Upper lobe of right lung (tissue), 1 donor: ENCODE results near the gene CRHBP. TPM values are rescaled to one million over a fixed set of nuclear protein-coding genes. Genes with fewer than 3 reads are reported as not detected.
"Not testable (repeated sequence)": the region's sequence is repeated elsewhere in the genome, so short reads cannot be mapped to it uniquely, and the experiment has no call there.

ENCODE experiments used
- ATAC-seq: fragments of 200-7000 bp; cut with Tn5 transposase; one replicate; pipeline ENCODE4 v1.9.1; 2020; ENCODE audit warnings: mild to moderate bottlenecking, moderate library complexity
- DNase-seq: peaks from one replicate; pipeline ENCODE4 v3.0.0-alpha.2; 2020
- H3K27ac ChIP-seq: fragments of 200-600 bp; one replicate; pipeline ENCODE4 v1.8.0; 2022
- H3K27me3 ChIP-seq: fragments of 200-600 bp; one replicate; pipeline ENCODE4 v1.8.0; 2022; ENCODE audit warnings: mild to moderate bottlenecking
- H3K36me3 ChIP-seq: fragments of 200-600 bp; one replicate; pipeline ENCODE4 v1.8.0; 2022
- H3K4me1 ChIP-seq: fragments of 200-600 bp; one replicate; pipeline ENCODE4 v1.8.0; 2022
- H3K4me3 ChIP-seq: fragments of 200-600 bp; one replicate; pipeline ENCODE4 v1.8.0; 2022; ENCODE audit warnings: mild to moderate bottlenecking
- H3K9me3 ChIP-seq: fragments of 200-600 bp; one replicate; pipeline ENCODE4 v1.8.0; 2022
- intact Hi-C: fragments of 100-400 bp; cut with DNase I; formaldehyde crosslinking; loops from one replicate; pipeline ENCODE4 v1.11.0; 2022
- total RNA-seq: library from RNA; stranded (reverse); fragmentation: NEBNext Ultra II Directional; extraction: Animal tissue kit (Norgen Biotek cat#: 25700); gene quantifications from one replicate; pipeline ENCODE4 v1.2.1, GENCODE V29; 2021
- TF ChIP-seq, protein P1 (sequence below): fragments of 200-600 bp; IDR thresholded peaks from one replicate; pipeline ENCODE4 v1.8.0; 2022; ENCODE audit warnings: antibody characterized with exemption
- donor health status: DM: no; HTN: yes; CAD: no; lungs with severe emphysema.

Gene CRHBP
- total RNA-seq, 1 donor from 2014 or later: 0.26 TPM

- Histone ChIP-seq H3K27ac (no peak overlapping the region), H3K4me3 (no peak overlapping the region), H3K36me3 (no peaks in the 10 kb centered on the region), H3K9me3 (no peaks in the 10 kb centered on the region), H3K4me1 (no peaks in the 10 kb centered on the region), H3K27me3 (no peaks in the 10 kb centered on the region)
- DNase-seq: no peak
- intact Hi-C loops: no loop called here
- TF ChIP-seq, protein P1, sequence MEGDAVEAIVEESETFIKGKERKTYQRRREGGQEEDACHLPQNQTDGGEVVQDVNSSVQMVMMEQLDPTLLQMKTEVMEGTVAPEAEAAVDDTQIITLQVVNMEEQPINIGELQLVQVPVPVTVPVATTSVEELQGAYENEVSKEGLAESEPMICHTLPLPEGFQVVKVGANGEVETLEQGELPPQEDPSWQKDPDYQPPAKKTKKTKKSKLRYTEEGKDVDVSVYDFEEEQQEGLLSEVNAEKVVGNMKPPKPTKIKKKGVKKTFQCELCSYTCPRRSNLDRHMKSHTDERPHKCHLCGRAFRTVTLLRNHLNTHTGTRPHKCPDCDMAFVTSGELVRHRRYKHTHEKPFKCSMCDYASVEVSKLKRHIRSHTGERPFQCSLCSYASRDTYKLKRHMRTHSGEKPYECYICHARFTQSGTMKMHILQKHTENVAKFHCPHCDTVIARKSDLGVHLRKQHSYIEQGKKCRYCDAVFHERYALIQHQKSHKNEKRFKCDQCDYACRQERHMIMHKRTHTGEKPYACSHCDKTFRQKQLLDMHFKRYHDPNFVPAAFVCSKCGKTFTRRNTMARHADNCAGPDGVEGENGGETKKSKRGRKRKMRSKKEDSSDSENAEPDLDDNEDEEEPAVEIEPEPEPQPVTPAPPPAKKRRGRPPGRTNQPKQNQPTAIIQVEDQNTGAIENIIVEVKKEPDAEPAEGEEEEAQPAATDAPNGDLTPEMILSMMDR: no peak
- no peak for ATAC-seq
Measured at GRCh38 chr5:76994337-76994736, 41.5 kb downstream of the CRHBP start.

DNA sequence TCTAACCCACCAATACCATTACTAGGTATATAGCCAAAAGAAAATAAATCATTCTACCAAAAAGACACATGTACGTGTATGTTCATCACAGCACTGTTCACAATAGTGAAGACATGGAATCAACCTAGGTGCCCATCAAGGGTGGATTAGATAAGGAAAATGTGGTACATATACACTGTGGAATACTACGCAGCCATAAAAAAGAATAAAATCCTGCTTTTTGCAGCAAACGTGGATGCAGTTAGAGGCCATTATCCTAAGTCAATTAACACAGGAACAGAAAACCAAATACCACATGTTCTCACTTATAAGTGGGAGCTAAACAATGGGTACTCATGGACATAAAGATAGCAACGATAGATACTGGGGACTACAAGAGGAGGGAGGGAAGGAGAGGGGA lies 45.4 kb downstream of the CRHBP start:
- ATAC-seq, H3K9me3 ChIP-seq, H3K36me3 ChIP-seq, DNase-seq, H3K4me3 ChIP-seq, H3K27me3 ChIP-seq, H3K4me1 ChIP-seq, intact Hi-C loops, H3K27ac ChIP-seq: not testable (repeated sequence)

DNA sequence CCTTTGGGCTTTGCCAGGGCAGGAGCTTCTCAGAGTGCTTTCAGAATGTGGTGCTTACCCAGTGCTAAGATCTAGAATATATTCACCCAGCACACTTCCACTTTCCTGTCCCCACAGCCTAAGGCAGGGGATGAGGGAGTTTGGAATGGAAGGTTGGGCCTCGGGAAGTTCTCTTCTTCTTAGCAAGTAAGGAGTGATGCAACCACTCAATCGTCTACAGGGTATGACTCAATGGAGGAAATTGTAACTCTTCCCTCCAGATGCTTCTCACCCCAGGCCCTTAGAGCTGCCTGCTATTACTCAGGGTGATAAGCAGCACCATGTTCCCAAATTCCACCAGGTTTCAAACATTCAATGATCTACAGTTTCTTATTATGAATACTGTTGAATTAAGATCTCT lies 46.6 kb downstream of the CRHBP start:
- DNase-seq (no peak), ATAC-seq (peak; percentile 72)
- Histone ChIP-seq H3K4me3 (no peak overlapping the region), H3K4me1 (no peaks in the 10 kb centered on the region), H3K27me3 (no peaks in the 10 kb centered on the region), H3K27ac (no peak overlapping the region), H3K36me3 (no peaks in the 10 kb centered on the region), H3K9me3 (no peaks in the 10 kb centered on the region)
- TF ChIP-seq, protein P1: no peak
- intact Hi-C loops: no loop called here

DNA sequence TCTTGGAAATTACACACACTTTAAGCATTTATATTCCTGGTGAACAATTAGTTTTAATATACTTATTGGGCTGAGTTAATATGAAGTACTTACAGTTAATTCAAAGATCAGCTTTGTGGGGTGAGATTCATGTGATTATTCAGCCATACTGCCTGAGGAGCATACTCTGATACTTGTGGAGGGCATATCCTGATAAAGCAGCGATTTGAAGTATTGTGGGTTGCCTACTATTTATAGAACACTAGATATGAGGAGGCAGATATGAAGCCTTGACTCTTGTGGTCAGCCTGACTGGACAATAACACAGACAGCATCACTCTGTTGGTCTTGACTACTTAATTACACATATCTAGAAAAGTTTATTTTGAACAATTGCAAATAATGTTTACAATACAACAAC lies 50.4 kb downstream of the CRHBP start:
- Histone ChIP-seq H3K4me3 (no peak overlapping the region), H3K27ac (no peak overlapping the region), H3K9me3 (no peaks in the 10 kb centered on the region), H3K4me1 (no peaks in the 10 kb centered on the region), H3K27me3 (no peaks in the 10 kb centered on the region), H3K36me3 (no peaks in the 10 kb centered on the region)
- DNase-seq: no peak
- no peak for ATAC-seq
- TF ChIP-seq, protein P1: no peak
- intact Hi-C loops: no loop called here

GRCh38 chr5:77006124-77006523 lies 53.3 kb downstream of the CRHBP start:
- Histone ChIP-seq H3K9me3 (no peaks in the 10 kb centered on the region), H3K4me3 (no peak overlapping the region), H3K27ac (no peak overlapping the region), H3K4me1 (no peaks in the 10 kb centered on the region), H3K27me3 (no peaks in the 10 kb centered on the region), H3K36me3 (no peaks in the 10 kb centered on the region)
- DNase-seq (no peak), ATAC-seq (no peak)
- intact Hi-C loops: no loop called here
- TF ChIP-seq, protein P1: no peak

- Histone ChIP-seq H3K9me3 (no peaks in the 10 kb centered on the region), H3K27me3 (no peaks in the 10 kb centered on the region), H3K4me3 (no peak overlapping the region), H3K36me3 (no peaks in the 10 kb centered on the region), H3K4me1 (no peaks in the 10 kb centered on the region), H3K27ac (no peak overlapping the region)
- intact Hi-C loops: no loop called here
- DNase-seq (no peak), ATAC-seq (no peak)
- TF ChIP-seq, protein P1: no peak
Measured at GRCh38 chr5:77008413-77008812, 55.6 kb downstream of the CRHBP start.
